Measurements from ENCODE around the gene MUC4.

DNA sequence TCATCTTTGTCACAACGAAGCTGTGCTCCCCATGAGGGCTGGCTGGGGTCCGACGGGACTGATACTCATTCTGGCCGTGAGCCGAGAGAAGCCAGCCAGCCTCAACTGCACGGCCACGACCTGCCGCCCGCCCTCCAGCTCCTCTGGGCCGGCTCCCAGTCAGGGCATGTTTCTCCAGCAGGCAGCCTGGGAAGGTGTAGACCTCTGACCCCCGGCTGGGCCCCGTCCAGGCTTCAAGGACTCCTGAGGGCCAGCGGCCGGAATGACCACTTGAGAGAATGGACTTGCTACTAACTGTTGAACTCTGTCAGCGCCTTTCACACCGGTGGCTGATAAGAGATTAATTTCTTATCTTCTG lies 18.1 kb upstream of the MUC4 start:
- TF ChIP-seq CTCF (conservative IDR thresholded peaks at IDR 0.05; ENCODE audit: low read length) (no peak), EZH2phosphoT487 (IDR thresholded peaks at IDR 0.05; ENCODE audit: borderline replicate concordance) (no peak)
